NCI-H146 (cell line): Measurements from ENCODE around the gene TOM1L2.
"Not testable (repeated sequence)": the region's sequence is repeated elsewhere in the genome, so short reads cannot be mapped to it uniquely, and the experiment has no call there.

ENCODE experiments used
- DNase-seq: peaks from one replicate; lab custom pipeline; 2025; lab: John Stamatoyannopoulos, UW

TOM1L2 gene

DNA sequence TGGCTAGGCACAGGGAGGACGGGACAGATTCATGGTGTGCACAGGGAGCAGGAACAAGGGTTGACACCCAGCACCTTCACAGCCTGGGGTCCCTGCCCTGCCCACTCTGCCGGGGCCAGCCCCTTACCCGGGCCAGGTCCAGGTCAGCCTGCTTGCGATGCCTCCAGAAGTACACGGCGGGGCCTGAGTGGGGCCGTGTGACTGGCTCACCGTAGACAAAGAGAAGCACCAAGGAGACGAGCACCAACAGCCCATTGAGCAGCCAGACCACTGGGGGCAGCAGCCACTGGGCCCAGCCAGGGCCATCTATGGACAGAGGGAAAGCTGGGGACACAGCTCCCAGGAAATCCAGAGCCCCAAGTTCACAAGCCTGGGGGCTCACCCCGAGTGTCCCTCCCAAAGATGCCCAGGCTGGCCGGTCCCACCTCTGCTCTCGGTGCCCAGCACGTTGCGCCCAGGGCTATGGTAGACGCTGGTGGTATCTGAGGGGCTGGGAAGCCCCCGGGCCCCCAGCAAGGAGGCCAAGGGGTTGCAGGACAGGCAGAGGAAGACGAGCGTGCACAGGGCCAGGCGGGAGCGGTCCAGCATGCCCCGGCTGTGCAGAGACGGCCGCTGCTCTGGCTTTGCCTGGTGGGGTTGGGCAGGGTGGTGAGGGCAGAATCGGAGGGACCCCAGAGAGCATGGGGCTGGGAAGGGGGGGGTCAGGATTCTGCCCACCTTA lies 155.2 kb downstream of the TOM1L2 start:
- DNase-seq: no peak

DNA sequence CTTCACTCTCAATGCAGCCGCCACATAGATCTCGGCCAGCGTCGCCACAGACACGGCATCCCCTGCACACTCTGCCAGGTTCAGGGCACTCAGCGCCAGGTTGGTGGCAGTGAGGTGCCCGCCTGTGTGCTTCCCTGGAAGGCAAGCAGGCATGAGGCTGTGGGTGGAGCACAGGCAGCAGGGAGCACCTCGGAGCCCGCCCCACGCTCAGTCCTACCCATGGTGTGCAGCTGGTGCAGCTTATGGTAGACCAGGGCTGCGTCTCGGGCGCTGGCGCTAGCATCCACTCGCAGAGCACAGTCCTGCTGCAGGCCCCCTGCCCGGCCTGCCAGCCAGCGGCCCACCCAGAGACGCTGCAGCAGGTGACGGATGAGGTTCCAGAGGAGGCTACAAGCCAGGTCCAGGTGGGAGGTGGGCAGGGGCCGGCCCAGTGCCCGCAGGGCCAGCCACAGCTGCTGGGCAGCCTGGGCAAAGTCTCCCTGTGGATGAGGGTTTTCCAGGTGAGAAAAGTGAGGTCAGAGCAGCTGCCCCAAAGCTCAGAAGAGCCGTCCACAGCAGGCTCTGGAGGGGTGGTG lies 155.9 kb downstream of the TOM1L2 start:
- no peak for DNase-seq

DNA sequence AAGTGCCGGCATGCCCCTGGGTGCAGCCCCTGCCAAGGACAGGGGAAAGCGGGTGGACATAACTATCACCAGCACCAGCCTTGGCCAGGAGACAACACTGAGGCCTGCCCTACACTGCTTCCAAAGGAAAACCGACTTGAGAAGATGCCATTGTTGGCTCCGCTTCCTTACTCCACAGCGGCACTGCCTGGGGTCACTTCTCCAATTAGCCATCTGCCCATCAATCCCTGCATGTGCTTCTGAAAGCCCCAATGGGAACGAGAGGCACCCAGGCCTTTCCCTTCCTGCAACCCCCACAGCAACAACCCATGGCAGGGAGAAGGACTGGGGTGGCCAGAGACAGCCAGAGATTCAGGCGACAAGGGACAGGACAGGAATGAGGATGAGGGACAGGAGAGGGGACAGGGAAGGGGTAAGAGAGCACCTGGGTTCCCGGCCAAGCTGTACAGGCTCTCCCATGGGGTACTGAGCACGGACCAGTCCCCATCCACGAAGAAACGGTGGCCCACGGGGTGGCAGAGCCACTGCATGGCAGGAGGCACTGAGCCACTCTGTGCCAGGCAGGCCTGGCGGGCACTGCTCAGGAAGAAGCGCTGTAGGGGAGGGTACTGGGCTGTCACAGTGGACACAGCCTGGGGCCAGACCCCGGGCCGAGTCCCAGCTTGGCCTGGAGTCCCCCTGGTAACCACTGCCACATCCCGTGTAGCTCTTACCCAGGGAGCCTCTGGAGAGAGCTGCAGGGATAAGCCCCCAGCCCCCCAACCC lies 156.6 kb downstream of the TOM1L2 start:
- DNase-seq: no peak

DNA sequence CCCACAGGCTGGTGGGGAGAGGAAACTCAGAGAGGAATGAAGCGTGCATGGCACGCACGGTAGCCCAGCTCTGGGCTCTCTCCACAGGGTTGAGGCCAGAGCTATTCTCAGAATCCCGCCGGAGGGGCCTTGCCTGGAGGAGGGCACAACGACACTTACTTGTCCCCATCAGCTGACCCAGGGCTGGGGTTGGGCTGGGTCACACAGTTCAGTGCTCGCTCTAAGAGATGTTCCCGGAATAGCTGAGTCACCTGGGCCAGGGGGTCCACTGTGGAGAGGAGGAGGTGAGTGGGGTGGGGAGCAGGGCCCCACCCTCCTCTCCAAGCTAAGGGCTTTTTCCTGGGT lies 157.2 kb downstream of the TOM1L2 start:
- no peak for DNase-seq

DNA sequence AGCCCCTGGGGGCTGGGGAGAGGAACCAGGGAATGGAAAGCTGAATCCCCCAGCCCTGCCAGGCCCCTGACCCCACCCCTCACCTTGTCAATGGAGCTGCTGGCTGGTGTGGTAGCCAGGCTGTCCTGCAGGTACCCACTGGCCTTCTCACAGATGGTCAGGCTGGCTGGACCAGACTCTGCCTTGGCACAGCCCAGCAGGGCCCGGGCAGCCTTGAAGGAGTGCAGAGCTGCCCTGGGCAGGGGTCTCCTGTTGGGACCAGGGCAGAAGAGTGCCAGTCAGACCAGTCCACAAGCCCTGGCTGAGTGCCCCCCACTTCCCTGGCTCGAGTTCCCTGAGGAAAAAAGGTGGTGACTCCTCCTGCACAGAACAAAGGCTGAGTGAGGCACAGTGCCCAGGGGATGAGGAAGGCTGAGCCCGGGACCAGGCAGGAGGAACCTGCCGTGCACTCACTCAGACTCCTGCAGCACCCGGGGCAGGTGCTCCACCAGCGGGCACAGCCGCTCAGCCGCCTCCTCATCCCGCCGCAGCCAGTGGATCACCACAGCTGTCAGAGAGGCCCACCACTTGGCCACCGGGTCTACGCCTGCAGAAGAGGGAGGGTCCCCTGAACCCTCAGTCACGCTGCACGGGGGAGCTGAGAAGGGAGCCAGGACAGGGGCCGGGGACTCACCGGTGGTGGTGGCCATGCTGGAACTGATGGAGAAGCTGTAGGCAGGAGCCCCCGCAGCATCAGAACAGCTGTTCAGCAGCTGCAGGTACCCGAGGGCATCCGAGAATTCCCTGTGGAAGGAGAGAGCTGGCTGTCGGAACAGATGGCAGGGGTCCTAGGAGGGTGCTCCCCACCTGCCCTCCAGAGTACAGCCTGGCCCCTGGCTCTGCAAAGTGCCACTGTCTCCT lies 157.8 kb downstream of the TOM1L2 start:
- DNase-seq: no peak

DNA sequence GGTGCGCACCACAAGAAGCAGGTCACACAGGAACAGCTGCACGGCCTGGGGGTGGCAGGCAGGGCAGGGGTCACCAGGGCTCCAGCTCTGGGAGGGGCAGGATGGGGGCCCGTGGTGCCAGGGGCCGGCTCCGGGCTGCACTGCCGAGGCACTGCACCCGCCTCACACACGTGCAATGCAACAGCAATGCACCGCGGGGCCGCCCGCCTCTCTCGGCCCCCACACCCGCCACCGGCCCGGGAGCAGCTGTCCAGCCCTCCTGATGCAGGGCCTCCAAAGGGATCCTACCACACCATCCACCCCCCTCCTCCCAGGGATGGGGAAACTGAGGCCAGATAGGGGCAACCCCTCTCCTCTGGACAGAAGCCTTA lies 158.5 kb downstream of the TOM1L2 start:
- DNase-seq: no peak

DNA sequence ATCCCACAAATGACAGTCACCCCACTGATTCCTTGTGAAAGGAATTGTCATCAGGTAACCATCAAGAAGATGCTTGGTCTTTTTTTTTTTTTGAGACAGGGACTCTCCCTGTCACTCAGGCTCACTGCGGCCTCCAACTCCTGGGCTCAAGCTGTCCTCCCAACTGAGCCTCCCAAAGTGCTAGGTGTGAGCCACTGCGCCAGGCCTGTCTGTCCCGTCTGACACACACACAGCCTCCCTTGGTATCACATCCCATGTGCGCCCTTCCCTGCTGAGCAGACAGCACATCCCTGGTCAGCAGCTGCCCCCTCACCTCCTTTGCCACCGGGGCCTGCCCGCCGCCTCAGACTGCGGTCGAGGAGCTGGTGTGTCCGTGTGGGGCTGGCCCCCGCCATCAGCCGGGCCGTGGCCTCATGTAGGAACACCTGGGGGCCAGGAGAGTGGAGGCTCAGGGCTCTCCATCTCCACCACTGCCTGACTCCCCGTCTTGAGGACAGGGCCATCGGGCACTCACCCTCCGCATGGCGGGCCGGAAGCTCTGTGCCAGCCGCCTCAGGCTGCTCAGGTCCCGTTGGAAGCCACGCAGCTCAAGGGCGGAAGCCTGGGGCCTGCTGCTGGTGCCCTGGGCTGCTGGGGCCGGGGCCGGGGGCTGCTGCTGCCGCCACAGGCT lies 159.0 kb downstream of the TOM1L2 start:
- no peak for DNase-seq

DNA sequence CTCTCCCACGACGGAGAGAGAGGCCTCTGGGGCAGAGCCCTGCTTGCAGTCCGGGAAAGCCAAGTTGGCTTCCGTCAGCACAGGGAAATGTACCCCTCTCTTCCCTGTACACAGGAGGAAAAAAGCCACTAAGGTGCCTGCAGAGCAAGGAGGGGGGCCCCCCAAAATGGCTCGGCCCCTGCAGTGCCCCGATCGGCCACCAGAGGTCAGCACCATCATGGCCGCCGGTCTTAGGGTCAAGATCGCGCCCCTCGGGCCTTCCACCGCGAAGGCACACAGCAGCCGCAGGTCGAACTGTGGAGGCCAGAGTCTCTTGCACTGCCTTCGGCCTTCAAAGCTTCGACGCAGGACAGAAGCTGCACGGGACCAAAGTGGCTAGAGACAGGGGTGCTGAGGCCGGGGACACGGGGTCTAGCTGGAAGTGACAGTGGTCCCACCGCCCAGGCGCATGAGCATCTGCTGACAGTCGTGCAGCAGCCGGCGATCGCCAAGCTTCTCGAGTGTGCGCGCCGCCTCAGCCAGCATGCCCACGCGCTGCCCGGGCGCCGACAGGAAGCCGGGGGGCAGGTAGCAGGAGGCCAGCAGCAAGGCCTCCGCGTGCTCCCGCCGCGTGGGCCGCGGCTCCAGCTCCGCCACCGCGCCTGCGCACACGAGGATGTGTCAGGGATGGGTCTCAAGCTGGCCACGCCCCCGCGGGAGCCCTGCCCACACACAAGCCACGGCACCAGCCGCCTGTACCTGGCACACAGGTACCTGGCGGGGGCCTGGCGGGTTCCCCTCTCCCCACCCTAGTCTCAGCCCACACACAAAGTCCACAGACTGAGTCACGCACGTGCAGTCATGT lies 159.8 kb downstream of the TOM1L2 start:
- peak; percentile 14 for DNase-seq

DNA sequence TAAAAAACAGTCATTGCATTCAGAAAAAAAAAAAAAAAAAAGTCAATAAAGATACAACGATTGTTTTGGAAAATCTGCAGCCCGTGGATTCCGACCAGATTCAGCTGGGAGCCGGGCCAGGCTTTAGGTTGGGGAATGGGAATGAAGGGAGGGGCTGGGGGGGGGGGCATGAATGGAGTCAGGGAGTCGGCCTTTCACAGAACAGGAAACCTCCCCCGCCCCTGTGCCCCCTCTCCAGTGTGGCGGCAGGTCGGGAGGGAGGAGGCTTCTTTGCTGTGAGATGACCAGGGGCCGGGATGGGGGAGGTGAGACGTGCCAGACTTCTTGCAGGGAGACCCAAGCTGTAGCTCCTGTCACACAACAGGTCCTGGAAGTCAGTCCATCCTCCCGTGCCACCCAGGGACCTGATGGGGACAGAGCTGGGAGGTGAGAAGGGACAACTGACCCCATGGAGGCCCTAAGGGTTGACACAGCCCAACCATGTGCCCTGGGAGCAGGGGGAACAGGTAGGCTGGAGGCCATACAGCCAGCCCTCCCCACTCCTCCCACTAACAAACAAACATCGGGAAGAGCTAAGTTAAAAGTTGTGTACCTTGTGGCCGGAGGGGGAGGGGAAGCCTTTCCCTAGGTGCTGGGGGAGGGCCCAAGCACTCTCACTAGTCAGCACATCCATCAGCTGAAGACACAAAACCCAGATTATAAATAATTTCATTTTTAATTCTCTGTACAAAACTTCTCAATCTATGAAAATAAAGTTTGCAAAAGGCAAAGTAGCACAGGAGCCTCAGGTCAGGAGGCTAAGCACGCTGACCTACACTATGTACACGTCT lies 160.6 kb downstream of the TOM1L2 start:
- peak; percentile 10 for DNase-seq

DNA sequence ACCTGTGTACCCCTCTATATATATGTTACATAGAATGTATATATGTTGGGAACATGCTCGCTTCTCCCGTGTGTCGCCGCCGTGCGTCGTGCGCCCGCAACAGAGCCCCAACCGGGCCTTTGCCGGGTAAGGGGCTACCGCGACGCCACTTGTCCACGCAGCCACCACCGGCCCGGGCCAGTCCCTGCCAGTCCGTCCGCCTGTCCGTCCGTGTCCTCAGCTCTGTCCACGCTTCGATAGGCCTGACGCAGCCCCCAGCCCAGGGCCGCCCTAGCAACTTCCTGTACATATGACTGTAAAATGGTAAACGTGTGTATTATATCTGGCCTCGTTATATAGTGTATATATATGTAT lies 161.3 kb downstream of the TOM1L2 start:
- DNase-seq: no peak

DNA sequence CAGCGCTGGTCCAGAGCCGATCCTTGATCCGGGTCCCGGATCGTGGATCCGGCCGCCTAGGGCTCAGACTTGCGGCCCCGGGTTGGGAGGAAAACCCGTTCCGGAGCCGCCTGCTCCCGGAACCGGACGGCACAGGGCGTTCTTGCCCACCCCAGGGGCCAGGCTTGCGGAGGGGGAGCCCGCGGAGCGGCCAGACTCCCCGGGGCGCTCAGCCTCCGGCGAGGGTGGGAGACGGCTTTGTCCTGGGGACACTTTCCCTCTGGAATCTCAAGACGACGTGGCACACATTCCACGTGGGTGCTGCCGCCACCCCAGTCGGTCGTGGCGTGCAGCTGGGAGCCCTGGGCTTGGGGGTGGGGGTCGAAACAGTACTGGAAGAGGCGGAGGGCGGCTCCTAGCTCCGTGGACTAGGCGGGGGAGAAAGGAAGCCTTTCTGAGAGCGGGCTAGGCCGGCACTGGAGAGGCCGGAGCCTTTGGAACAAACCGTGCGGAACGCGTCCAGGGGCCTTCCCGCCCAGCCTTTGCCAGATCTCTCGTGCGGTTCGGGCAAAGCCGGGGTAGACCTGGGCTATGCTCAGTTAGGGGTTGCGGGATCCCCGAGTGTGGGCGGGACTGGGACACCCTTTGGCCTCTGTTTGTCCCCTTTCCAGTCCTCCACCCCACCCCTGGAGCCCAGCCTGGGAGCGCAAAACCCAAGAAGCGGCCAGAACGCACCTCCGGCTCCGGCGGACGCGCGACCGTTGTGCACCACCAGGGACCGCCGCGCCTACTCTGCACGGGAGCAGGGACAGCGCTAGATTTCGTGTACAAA lies 161.9 kb downstream of the TOM1L2 start:
- no peak for DNase-seq

DNA sequence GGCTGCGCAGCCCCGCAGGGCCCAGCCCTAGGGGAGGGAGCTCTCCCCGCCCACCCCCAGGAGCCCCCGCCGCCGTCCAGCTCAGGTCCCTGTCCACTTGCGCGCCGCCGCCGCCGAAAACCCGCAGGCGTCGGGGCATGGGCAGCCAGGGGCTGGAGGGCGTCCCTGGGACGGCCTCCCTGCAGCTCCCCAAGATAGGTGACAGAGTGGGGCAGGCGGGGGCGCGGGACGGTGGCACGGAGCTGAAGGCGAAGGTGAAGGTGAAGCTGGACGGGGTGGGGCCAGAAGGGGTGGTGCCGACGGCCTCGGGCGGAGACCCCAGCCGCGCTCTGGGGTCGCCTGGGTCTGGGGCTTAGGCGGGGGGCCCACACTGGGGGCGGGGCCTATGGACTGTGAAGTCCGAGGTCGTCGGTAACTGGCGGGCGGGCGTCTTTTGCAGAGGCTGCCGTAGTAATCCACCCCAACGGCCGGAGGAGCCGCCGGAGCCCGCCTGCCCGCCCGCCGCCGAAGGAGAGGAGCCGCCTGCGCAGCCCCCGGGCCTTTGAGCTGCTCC lies 162.6 kb downstream of the TOM1L2 start:
- DNase-seq: no peak

DNA sequence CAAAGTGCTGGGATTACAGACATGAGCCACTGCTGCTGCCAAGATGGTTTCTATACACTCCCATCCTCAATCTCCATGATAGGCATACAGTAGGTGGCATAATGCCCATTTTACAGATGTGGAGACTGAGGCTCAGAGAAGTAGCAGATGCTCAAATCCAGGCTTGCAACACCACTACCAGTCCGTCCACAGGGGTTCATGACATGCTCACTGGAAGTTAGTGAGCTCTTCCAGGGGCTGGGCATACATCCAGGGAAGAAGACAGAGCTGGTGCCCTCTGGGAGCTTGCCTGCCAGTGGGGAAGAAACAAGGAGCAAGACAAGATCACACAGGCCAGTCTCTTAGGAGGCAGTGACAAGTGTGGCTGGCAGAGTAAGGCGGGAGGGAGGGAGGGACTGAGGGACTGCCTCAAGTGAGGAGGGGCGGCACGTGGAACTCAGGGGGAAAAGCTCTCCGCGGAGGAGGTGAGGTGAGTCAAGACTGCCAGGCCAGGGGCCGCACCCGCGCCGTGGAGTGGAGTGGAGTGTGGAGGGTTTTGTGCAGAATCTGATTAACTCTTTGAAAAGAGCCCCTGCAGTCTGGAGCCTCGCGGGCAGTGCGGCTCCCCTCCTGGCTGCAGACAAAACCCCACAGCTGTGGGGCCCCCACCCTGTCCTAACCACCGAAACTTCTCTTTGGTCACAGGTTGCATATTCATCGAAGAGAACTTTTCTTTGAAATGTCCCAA lies 163.3 kb downstream of the TOM1L2 start:
- DNase-seq: no peak

DNA sequence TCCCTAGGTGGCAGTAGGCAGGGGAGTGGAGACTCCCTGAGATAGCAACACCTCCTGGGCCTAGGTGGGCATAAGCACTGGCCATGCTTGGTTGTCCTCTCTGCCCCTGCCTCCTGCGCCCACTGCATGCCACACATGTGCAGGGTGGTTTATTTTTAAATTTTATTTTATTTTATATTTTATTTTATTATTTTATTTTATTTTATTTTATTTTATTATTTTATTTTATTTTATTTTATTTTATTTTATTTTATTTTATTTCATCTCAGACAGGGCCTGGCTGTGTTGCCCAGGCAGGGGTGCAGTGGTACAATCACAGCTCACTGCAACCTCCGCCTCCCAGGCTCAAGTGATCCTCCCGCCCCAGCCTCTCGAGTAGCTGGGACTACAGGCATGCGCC lies 164.0 kb downstream of the TOM1L2 start:
- not testable (repeated sequence) for DNase-seq

DNA sequence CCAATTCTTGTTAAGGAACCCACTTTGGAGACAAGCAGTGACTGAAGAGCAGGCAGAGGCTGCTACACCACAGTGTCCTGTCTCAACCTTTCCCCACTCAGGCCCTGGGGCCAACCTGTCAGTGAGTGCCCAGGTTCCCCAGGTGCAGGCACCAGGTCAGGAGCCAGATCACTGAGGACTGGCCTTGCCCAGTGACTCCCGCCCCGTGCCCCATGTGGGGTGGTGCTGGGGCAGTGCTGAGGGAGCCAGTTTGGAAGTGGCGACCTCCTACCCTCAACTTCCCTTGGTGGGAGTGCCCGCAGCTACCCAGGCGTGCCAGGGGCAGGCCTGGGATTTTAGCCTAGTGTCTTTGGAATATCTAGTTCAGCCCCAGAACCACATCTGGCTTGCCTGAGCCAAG lies 164.8 kb downstream of the TOM1L2 start:
- DNase-seq: no peak

DNA sequence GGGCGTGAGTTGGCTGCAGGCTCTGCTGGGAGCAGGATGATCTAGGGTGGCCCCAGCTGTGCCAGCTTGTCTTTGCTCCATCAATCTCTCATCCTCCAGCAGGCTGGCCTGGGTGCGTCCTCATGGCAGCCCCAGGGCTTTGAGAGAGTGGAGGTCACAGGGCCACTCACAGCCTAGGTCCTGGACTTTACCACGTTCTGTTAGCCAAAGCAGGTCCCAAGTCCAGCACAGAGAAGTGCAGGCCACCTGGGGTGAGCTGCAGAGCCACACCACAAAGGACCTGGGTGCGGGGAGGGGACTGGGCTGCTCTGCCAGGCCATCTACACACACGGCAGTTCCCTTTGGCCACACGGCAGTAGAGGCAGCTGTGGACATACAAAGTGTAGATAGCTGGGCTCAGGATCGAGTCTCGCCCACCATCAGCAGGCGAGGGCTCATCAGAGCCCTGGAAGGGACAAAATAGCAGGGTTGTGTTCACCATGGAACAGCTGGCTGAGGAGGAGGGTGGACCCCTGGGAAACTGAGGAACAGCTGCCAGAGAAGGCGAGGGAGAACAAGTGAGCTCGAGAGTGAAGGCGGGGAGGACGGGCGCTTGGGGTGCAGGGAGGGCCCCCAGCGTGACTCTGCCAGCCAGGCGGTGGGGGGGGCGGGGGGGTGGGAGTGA lies 165.5 kb downstream of the TOM1L2 start:
- DNase-seq: no peak

DNA sequence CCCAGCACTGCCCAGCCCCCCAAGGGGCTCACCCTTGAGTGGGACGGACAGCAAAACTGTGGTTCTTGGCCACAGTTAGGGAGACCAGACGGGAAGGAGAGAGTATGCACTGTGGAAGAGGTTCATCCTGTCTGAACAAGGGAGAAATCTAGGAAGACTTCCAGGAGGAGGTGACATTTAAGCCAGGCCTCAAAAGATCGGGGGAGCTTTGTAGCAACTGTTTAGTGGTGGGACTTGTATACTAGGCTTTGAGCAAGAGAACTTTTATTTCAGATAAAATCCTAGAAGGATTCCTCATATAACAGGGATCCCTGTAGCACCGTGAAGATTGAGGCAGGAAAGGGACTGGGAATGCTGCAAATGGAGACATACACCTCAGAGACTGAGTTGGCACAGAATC lies 166.2 kb downstream of the TOM1L2 start:
- DNase-seq: no peak

DNA sequence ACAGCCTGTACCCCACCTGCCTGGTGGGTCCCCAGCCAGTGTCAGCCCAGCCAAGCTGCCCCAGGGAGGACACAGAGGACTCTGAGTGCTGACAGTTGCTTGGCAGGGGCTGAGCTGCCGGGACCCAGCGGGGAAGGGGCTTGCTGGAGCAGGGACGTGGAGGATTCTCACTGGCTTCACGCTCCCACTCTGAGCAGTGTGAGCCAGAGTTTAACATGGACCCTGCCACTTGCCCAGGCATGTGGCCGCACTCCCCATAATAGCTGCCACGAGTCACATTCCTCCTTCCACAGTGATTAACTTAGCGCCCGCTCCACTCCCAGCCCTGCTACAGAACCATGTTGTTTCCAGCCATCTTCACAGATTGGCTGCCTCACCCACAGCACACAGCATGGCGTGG lies 166.6 kb downstream of the TOM1L2 start:
- DNase-seq: no peak
